GM10847 (cell line): ENCODE results near the gene MEGF10.

Source experiments
- POLR2A ChIP-seq: IDR thresholded peaks from 2 replicates; pipeline ENCODE4 v1.6.1; 2011; ENCODE audit not compliant: insufficient read length; ENCODE audit errors: extremely low read depth

Gene MEGF10

GRCh38 chr5:127409921-127410675, 119.5 kb downstream of the MEGF10 start:
- no peak for TF ChIP-seq POLR2A

DNA sequence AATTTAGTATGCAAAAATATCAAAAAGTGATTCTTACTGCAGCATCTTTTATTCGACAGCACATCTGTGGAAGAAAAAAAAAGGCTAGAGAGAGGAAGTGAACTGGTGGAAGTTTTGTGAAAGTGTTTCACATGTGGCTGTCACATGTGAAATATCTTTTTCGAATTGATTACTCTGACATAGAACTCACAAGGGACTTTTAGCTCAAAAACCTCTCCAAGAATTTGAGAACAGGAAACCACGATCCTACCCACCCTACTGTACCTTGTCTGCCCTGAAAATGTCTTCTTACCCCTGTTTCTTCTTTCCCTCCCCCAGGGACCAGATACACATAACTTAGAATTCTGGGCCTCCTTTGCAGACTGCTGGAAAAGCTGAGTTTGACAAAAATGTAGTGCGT, 120.4 kb downstream of the MEGF10 start:
- TF ChIP-seq POLR2A = no peak

DNA sequence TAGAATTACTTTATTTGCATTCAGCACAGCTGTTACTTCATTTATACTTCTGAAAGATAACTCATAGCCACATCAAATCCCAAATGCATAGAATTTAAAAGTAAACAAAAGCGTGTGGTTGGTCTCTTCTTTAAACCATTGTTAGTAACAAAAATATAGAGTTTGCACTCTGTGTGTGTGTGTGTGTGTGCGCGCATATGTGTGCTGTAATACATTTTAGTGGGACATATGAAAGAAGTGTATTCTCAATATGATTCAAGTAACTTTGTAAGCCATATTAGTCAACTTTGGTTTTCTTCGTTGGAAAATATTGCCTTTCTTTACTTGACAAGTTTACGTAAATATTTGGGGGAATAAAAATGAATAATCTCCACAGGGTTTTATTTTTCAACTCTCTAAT, 120.8 kb downstream of the MEGF10 start:
- no peak for TF ChIP-seq POLR2A

DNA sequence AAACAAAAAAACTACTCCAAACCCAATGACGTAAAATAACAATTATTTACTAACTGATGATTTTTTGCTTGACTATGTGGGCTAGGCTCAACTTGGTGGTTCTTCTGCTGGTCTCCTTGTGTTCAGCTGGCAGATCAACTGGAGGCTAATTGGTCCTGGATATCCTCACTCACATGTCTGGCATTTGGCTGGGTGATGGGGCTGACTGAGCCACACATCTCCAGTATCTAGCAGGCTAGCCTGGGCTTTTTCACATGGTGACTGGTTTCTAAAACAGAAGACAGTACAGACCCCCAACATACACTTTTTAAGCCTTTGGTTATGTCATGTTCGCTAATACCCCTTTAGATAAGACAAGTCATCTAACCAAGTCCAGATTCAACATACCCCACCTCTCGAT, 122.1 kb downstream of the MEGF10 start:
- TF ChIP-seq POLR2A = no peak

DNA sequence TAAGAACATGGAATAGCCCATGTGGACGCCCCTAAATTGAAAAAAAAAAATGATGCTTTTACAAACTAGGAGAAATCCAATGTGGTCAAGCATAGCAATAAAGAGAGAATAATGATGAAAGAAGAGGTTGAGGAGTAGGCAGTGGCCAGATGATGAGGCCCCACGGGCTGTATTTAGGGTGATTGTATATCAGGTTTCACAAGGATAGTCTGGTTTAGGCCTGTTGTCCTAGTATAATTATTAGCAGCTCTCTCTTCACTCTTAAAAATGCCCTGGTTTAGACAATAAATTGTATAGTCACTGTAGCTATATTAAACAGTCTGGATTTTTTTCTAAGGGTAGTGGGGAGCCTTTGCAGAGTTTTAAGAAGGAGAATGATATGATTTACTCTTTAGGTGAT, 124.4 kb downstream of the MEGF10 start:
- TF ChIP-seq POLR2A = no peak

DNA sequence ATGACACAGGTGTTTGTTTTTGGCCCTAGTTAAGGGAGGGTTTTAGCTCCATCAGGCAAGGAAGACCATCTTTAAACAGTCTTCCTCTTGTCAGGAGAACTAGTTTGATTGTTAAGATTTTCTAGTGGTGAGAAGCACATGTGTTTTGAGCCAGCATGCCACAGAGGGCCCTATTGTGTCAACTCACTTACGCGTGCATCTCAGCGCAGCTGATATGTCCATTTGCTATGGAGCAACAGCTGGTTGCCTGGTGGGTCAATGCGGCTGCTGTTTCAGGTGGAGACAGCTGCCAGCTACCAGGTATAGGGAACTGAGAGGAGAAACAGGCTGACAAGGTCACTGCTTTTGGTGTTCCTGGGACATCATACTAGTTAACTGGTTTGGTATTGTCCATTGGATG, 126.3 kb downstream of the MEGF10 start:
- TF ChIP-seq POLR2A = no peak

DNA sequence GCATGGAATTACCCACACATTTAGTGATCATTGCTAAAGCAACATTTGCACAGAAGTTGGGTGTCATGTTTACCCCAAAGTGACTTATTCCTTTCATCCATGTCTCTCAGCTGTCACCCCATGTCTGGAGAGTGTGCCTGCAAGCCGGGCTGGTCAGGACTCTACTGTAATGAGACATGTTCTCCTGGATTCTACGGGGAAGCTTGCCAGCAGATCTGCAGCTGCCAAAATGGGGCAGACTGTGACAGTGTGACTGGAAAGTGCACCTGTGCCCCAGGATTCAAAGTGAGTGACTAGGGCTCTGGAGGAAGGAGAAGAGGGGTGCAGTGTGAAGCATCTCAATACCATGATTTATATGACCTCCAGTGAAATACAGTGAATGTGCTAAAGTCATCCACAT, 126.9 kb downstream of the MEGF10 start:
- no peak for TF ChIP-seq POLR2A

DNA sequence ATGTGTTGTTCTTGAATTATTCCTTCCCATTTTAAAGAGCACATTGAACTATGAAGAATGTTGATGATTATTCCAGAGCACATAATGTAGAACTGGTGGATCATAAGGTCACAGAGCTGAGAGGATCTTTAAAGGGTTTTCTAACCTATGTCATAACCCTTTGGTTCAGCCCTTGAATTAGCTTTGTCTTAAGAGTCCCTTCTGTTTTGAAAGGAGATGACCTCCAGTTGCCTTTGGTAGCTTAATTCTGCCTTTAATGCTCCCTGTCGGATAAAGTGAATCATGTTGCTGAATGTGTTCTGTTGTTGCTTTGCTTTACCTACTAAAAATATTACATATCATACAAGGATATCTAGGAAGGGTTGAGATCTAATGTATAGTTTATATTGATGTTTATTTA, 127.8 kb downstream of the MEGF10 start:
- TF ChIP-seq POLR2A = no peak

GRCh38 chr5:127418974-127419682, 128.5 kb downstream of the MEGF10 start:
- no peak for TF ChIP-seq POLR2A

DNA sequence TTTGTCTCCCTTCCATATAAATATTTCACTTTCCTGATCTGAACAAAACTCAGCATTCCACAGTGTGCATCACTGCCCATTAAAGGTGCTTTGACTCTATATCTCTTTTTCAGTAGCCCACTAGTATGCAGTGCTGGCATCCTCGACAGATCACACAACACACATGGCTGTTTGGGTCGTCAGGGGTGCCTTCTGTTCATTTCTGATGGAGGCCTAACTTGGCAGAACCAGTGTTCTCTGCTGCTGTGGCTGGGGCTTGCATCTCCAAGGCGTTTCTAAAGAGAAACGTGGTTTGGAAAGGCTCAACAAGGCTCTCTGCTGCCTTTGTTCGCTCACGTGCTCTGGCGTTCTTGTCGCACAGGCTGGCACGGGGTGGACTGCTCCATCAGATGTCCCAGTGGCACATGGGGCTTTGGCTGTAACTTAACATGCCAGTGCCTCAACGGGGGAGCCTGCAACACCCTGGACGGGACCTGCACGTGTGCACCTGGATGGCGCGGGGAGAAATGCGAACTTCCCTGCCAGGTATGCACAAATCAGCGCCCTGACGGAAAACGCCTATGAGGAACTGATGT, 129.2 kb downstream of the MEGF10 start:
- no peak for TF ChIP-seq POLR2A

DNA sequence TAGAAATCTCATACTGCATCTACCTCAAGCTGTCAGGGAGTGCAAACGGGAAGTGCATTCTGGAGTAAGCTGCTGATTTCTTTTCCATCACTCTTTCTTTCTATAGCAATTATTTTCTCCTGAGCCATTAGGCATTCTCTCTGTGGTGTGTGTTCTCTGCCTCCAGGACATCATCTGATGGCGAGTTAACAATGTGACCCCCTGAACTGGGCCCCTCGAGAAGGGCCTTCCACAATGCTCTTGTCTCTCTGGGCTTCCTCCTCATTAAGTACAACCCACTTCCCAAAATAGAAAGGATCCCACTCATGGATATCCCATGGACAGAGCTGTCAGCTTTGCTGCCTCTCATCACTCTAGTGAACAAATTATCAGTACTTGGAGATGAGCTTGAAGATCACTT, 130.2 kb downstream of the MEGF10 start:
- no peak for TF ChIP-seq POLR2A

GRCh38 chr5:127421471-127421870, 130.9 kb downstream of the MEGF10 start:
- no peak for TF ChIP-seq POLR2A

- no peak for TF ChIP-seq POLR2A
Measured at GRCh38 chr5:127423173-127423798, 132.7 kb downstream of the MEGF10 start.

- no peak for TF ChIP-seq POLR2A
Measured at GRCh38 chr5:127425037-127425436, 134.4 kb downstream of the MEGF10 start.

- TF ChIP-seq POLR2A = no peak
Measured at GRCh38 chr5:127425868-127426267, 135.3 kb downstream of the MEGF10 start.

GRCh38 chr5:127426661-127427060, 136.1 kb downstream of the MEGF10 start:
- TF ChIP-seq POLR2A = no peak
